ENCODE data around the gene RINT1.

Gene RINT1

GRCh38 chr7:105559926-105560325 is 27.9 kb downstream of the RINT1 start:
- TF ChIP-seq CTCF (IDR thresholded peaks at IDR 0.05; ENCODE audit: low read depth, low read length, missing control alignments): no peak
- H3K4me3 ChIP-seq (ENCODE audit: low read depth, low read length): no peak overlapping the region
- DNase-seq (ENCODE audit: low read depth): no peak

GRCh38 chr7:105565190-105565589 is 33.2 kb downstream of the RINT1 start:
- TF ChIP-seq CTCF (IDR thresholded peaks at IDR 0.05; ENCODE audit: low read depth, low read length, missing control alignments): no peak
- DNase-seq (ENCODE audit: low read depth): no peak
- no peak overlapping the region for H3K4me3 ChIP-seq (ENCODE audit: low read depth, low read length)

- DNase-seq (ENCODE audit: low read depth): no peak
- no peak for TF ChIP-seq CTCF (IDR thresholded peaks at IDR 0.05; ENCODE audit: low read depth, low read length, missing control alignments)
- H3K4me3 ChIP-seq (ENCODE audit: low read depth, low read length): no peak overlapping the region
These were observed 35.0 kb downstream of the RINT1 start for GRCh38 chr7:105567024-105567423.

DNA sequence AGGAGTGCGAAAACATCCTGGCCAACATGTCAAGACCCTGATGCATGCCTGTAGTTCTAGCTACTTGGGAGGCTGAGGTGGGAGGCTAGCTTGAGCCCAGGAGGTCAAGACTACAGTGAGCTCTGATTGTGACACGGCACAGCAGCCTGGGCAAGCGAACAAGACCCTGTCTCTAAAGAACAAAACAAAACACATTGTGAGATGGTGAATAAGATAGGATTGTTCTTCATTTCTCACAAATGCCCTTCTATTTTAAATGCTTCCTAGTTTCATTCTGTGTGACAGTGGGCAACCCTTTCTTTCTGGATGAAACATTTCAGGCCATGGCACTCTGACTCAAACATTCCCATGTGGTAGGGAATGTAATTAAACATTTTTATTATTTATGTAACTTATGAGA is 35.8 kb downstream of the RINT1 start:
- H3K4me3 ChIP-seq (ENCODE audit: low read depth, low read length): no peak overlapping the region
- no peak for TF ChIP-seq CTCF (IDR thresholded peaks at IDR 0.05; ENCODE audit: low read depth, low read length, missing control alignments)
- no peak for DNase-seq (ENCODE audit: low read depth)

- no peak for TF ChIP-seq CTCF (IDR thresholded peaks at IDR 0.05; ENCODE audit: low read depth, low read length, missing control alignments)
- no peak for DNase-seq (ENCODE audit: low read depth)
- no peak overlapping the region for H3K4me3 ChIP-seq (ENCODE audit: low read depth, low read length)
These were observed 39.9 kb downstream of the RINT1 start for GRCh38 chr7:105571891-105572290.

DNA sequence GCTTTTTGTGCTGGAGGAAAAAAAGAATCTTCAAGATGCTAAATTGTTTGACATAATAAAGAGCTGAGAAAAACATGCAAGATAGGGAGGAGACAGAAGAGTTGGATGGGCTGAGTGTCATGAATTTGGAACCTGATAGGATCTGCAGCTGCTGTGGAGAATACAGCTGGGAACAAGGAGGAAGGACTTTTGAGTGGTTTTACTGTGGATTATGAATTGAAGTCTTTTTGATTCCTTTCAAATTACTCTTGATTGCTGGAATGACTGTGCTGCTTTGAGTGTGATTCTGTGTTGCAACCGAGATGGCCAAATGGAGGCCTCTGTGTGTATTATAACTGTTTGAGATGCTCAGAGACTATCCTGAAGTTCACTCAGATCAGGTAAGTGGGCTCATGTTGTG is 45.2 kb downstream of the RINT1 start:
- no peak for DNase-seq (ENCODE audit: low read depth)
- no peak for TF ChIP-seq CTCF (IDR thresholded peaks at IDR 0.05; ENCODE audit: low read depth, low read length, missing control alignments)
- H3K4me3 ChIP-seq (ENCODE audit: low read depth, low read length): no peak overlapping the region

DNA sequence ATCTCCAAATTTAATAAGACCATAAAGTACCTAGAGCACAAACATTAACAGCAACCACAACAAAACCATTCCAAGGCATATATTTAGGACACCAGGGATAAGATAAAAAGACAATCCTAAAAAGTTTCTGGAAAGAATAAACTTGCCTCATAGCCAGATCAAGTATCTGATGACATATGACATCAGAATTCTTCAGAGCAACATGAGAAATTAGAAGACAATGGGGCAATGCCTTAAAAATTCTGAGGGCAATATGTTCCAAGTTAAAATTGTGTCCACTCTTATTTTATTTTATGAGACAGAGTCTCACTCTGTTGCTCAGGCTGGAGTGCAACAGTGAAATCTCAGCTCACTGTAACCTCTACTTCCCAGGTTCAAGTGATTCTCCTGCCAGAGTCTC is 46.5 kb downstream of the RINT1 start:
- no peak for TF ChIP-seq CTCF (IDR thresholded peaks at IDR 0.05; ENCODE audit: low read depth, low read length, missing control alignments)
- no peak overlapping the region for H3K4me3 ChIP-seq (ENCODE audit: low read depth, low read length)
- DNase-seq (ENCODE audit: low read depth): no peak
